Fibroblast of the aortic adventitia (primary cell): ENCODE measurements around the gene FARP1. TPM values are rescaled to one million over a fixed set of nuclear protein-coding genes. Genes with fewer than 3 reads are reported as not detected.

Experiments
- DNase-seq: peaks from one replicate; pipeline ENCODE4 v3.0.0-alpha.2; 2010; ENCODE audit warnings: low read depth
- H3K4me3 ChIP-seq: 2 replicates; pipeline ENCODE4 v1.5.1; 2011; ENCODE audit warnings: low read depth, mild to moderate bottlenecking, control low read depth, low read length, moderate library complexity
- CTCF ChIP-seq: IDR thresholded peaks from 2 replicates; pipeline ENCODE4 v1.5.1; 2011; ENCODE audit warnings: mild to moderate bottlenecking, low read length, control low read depth, inconsistent platforms; ENCODE audit not compliant: insufficient read depth
- total RNA-seq: library from RNA; depleted of rRNA; stranded (reverse); fragments of >200 nt; gene quantifications from 2 replicates; pipeline ENCODE4 v1.2.3, GENCODE V29; 2012; ENCODE audit warnings: low replicate concordance

FARP1 gene
- total RNA-seq, 1 donor: 16.2 TPM

DNA sequence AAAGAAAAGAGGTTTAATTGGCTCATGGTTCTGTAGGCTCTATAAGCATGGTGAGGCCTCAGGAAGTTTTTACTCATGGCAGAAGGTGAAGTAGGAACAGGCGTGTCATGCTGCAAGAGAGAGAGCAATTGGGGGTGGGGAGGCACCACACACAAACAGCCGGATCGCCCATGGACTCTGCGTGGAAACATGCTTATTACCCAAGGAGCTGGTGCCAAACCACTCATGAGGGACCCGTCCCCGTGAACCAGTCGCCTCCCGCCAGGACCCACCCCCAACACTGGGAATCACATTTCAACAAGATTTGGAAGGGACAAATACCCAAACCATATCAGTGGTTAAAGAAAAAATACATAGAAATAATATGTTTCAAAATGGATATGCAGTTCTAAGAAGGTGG is 208.7 kb downstream of the FARP1 start:
- no peak overlapping the region for H3K4me3 ChIP-seq
- no peak for DNase-seq
- no peak for TF ChIP-seq CTCF

GRCh38 chr13:98352226-98352625 is 209.3 kb downstream of the FARP1 start:
- no peak overlapping the region for H3K4me3 ChIP-seq
- no peak for DNase-seq
- TF ChIP-seq CTCF: no peak

DNA sequence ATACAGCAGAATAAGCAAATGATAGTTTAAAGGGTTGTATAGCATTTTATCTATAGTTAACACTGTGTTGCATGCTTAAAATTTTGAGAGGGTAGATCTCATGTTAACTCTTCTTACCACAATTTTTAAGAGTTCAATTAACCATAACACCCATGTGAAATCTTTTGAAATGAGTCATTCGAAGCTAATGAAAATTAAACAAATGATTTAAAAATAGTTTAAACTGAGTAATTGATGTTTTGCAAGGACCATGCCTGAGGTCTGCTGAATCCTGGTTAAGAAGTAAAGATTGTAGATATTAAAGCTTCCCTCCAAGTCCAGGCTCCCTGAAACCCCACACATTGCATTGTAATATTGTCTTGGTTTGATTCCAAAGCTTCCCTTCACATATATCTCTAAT is 210.9 kb downstream of the FARP1 start:
- TF ChIP-seq CTCF: no peak
- no peak for DNase-seq
- H3K4me3 ChIP-seq: no peak overlapping the region

DNA sequence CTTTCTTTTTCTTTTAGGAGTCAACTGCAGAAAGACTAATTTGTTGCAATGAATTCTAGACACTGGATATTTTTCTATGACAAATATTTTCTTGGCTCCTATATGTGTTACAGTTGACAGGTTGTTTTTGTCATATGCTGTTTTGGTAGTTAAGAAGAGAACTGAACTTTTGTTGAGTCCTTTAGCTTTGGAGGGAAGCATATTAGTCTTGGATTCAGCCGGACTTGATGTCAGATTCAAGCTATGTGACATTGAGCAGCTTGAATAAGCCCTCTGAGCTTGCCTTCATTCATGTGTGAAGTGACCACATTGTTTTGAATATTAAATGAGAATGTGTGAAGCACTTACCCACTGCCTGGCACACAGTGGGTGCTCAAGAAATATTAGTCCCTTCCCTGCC is 216.0 kb downstream of the FARP1 start:
- no peak for TF ChIP-seq CTCF
- no peak overlapping the region for H3K4me3 ChIP-seq
- no peak for DNase-seq

DNA sequence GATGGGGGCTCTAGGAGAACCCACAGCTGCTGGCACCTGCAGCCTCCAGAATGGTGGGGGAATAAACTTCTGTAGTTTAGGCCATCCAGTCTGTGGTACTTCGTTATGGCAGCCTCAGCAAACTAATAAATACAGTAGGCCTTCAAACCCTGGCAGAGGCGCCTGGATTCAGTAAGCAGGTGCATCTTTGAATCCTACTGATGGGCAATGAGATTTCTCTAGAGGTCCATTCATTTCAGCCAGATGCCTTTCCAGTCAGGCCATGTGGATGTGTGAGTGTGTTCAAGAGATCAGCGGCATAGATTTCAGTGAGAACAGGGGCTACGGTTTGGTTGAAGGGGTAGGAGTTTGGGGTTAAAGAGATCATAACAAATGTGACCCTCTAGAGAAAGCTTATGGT is 217.7 kb downstream of the FARP1 start:
- H3K4me3 ChIP-seq: no peak overlapping the region
- no peak for DNase-seq
- TF ChIP-seq CTCF: no peak

- DNase-seq: no peak
- no peak overlapping the region for H3K4me3 ChIP-seq
- TF ChIP-seq CTCF: no peak
Observed at GRCh38 chr13:98363326-98363725, 220.4 kb downstream of the FARP1 start.

DNA sequence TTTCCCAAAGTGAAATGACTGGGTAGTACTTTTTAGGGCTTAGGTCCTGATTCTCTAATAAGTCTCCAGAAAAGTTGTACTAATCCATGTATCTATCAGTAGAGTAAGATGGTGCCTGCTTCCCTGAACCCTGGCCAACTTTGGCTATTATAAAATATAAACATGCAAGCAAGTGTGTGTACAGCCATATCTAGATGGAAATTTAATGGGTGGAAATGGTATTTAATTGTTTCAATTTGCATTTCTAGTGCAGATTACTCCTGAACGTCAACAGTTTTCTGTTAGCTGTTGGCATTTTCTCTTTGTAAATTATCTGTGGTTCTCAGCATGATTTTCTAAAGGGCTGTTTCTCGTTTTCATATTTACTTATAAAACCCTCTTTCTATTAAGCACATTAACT is 221.3 kb downstream of the FARP1 start:
- TF ChIP-seq CTCF: no peak
- no peak overlapping the region for H3K4me3 ChIP-seq
- no peak for DNase-seq
